Activated T-cell treated with anti-CD3 and anti-CD28 coated beads, Interleukin-2, amount 50 U/mL, for 72 hours (primary cell): Measurements from ENCODE around the gene RNF224. TPM values are rescaled to one million over a fixed set of nuclear protein-coding genes. Genes with fewer than 3 reads are reported as not detected.

Experiments used
- ATAC-seq, 2 donors: fragments of 150-1000 bp; cut with Tn5 transposase; replicated peaks in 1 of 2; 2 replicates each; pipeline ENCODE4 v1.10.0; 2021; ENCODE audit warnings: moderate library complexity in 2 of 2, mild to moderate bottlenecking in 1 of 2
- DNase-seq, 2 donors: peaks; one replicate each; pipeline ENCODE4 v3.0.0; 2021 to 2022; ENCODE audit warnings: mixed read lengths in 1 of 2
- H3K27ac Mint-ChIP-seq: one replicate; pipeline ENCODE4 v1.8.0; 2022; ENCODE audit warnings: mild to moderate bottlenecking, moderate library complexity, mixed read lengths
- H3K27me3 Mint-ChIP-seq: one replicate; pipeline ENCODE4 v1.8.0; 2022; ENCODE audit warnings: low read depth, mixed read lengths
- H3K36me3 Mint-ChIP-seq, 2 donors: one replicate each; pipeline ENCODE4 v1.8.0; 2022; ENCODE audit warnings: mixed read lengths in 2 of 2, mild to moderate bottlenecking in 1 of 2; ENCODE audit not compliant: insufficient read depth in 2 of 2
- H3K4me1 Mint-ChIP-seq: one replicate; pipeline ENCODE4 v1.8.0; 2022; ENCODE audit warnings: low read depth, mixed read lengths
- H3K4me3 Mint-ChIP-seq, 2 donors: one replicate each; pipeline ENCODE4 v1.8.0; 2022; ENCODE audit warnings: mild to moderate bottlenecking in 2 of 2, mixed read lengths in 2 of 2, moderate library complexity in 2 of 2
- H3K9me3 Mint-ChIP-seq, 2 donors: one replicate each; pipeline ENCODE4 v1.8.0; 2022; ENCODE audit warnings: mixed read lengths in 2 of 2
- total RNA-seq, 2 donors: library from RNA; stranded (reverse); gene quantifications; one replicate each; pipeline ENCODE4 v1.2.3, GENCODE V29; 2022

Gene RNF224
- total RNA-seq, 2 donors from 2014 or later: 0.14 TPM; not detected in 1

DNA sequence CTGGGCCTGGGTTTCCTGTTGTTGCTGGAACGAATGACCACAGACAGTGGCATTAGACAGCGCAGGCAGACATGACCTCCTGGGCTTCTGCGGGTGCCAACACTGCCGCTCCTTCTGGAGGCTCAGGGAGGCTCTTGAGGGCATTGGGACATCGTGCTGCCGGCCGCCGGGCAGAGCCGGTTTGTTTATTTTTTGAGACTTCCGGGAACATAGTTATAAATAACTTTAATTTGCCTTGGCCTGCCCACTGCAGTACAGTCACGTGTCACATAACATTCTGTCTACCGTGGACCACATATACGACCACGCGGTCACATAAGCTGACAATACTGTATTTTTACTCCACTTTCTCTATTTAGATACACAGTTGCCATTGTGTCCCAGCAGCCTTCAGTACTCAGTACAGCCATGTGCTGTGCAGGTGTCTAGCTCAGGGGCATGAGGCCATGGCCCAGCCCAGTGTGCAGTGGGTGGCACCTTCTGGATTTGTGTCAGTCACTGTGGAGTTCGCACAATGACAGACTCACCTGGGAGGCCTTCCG lies 42.0 kb downstream of the RNF224 start:
- H3K4me3 Mint-ChIP-seq: no peak overlapping the region
- H3K9me3 Mint-ChIP-seq: no peaks in the 10 kb centered on the region
- peaks cover 19% of the 10 kb centered on the region for H3K4me1 Mint-ChIP-seq
- no peak overlapping the region for H3K27ac Mint-ChIP-seq
- DNase-seq (no peak), ATAC-seq (no peak)
- peaks cover 2 to 8% of the 10 kb centered on the region in 2 donors for H3K36me3 Mint-ChIP-seq
- no peaks in the 10 kb centered on the region for H3K27me3 Mint-ChIP-seq

GRCh38 chr9:137270929-137271695 lies 43.8 kb downstream of the RNF224 start:
- Mint-ChIP-seq H3K36me3 (peaks cover 2 to 8% of the 10 kb centered on the region in 2 donors), H3K27ac (no peak overlapping the region), H3K4me3 (no peak overlapping the region), H3K4me1 (peaks cover 19% of the 10 kb centered on the region), H3K9me3 (no peaks in the 10 kb centered on the region), H3K27me3 (no peaks in the 10 kb centered on the region)
- ATAC-seq (peak in 1 of 2 donors; percentile 43), DNase-seq (no peak)

- no peaks in the 10 kb centered on the region for H3K9me3 Mint-ChIP-seq
- H3K27me3 Mint-ChIP-seq: no peaks in the 10 kb centered on the region
- DNase-seq (no peak), ATAC-seq (no peak)
- H3K27ac Mint-ChIP-seq: no peak overlapping the region
- H3K36me3 Mint-ChIP-seq: peaks cover 2 to 8% of the 10 kb centered on the region in 2 donors
- no peak overlapping the region for H3K4me3 Mint-ChIP-seq
- H3K4me1 Mint-ChIP-seq: peaks cover 21% of the 10 kb centered on the region
Measured at GRCh38 chr9:137271696-137272076, 44.4 kb downstream of the RNF224 start.

DNA sequence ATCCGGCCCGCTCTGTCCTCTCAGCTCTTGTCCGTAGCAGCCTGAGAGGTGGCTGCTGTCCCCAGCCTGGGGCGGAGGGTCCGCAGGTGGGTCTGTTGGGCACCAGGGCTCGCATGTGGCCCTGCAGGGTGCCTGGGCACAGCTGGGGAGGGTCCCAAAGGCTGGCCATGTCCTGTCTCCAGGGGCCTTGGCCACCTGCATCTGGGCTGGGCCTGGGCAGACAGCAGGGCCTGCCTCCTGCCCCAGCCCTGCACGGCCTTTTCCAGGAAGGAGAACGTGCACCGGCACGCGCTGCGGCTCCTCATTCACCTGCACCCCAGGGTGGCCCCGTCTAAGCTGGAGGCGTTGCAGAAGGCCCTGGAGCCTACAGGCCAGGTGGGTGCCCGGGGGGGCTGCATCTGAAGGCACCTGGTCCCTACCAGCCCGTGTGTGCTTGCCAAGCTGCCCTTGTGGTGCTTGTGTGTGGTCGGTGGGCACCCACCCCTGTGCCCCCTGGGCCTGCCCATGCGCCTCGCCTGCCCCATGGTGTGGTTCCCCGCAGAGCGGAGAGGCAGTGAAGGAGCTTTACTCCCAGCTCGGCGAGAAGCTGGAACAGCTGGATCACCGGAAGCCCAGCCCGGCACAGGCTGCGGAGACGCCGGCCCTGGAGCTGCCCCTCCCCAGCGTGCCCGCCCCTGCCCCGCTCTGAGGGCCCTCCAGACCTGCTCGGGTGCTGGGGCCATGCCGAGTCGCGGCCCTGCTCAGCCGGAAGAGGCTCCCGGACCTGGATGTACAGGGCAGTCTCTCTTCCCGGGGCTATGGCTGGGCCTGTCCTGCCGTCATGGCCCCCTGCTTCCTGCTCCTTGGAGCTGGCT lies 45.2 kb downstream of the RNF224 start:
- no peaks in the 10 kb centered on the region for H3K27me3 Mint-ChIP-seq
- ATAC-seq (no peak), DNase-seq (no peak)
- H3K4me1 Mint-ChIP-seq: peaks cover 28% of the 10 kb centered on the region
- H3K4me3 Mint-ChIP-seq: no peak overlapping the region
- no peak overlapping the region for H3K27ac Mint-ChIP-seq
- H3K9me3 Mint-ChIP-seq: no peaks in the 10 kb centered on the region
- peaks cover 2 to 8% of the 10 kb centered on the region in 2 donors for H3K36me3 Mint-ChIP-seq

DNA sequence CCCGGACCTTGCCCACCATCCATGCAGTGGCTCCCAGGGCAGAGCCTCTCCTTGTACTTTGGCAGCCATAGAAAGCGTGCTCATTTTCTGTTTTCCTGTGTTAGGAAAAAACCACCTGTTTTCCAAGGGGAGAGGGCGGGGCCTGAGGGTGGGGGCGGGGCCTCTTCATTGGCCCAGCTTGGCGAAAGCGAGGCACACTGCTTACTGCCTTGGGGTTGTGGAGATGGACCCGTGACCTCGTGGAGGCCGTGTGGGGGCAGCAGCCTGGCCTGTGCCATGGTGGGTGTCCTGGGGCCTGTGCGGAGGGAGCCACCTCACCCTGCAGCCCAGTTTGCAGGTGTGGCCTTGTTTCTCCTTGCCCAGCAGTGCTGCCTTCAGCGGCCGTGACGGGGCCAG lies 45.8 kb downstream of the RNF224 start:
- no peak for ATAC-seq
- no peak for DNase-seq
- H3K27me3 Mint-ChIP-seq: no peaks in the 10 kb centered on the region
- no peak overlapping the region for H3K4me3 Mint-ChIP-seq
- H3K27ac Mint-ChIP-seq: no peak overlapping the region
- H3K9me3 Mint-ChIP-seq: no peaks in the 10 kb centered on the region
- peaks cover 31% of the 10 kb centered on the region for H3K4me1 Mint-ChIP-seq
- peaks cover 2 to 8% of the 10 kb centered on the region in 2 donors for H3K36me3 Mint-ChIP-seq

DNA sequence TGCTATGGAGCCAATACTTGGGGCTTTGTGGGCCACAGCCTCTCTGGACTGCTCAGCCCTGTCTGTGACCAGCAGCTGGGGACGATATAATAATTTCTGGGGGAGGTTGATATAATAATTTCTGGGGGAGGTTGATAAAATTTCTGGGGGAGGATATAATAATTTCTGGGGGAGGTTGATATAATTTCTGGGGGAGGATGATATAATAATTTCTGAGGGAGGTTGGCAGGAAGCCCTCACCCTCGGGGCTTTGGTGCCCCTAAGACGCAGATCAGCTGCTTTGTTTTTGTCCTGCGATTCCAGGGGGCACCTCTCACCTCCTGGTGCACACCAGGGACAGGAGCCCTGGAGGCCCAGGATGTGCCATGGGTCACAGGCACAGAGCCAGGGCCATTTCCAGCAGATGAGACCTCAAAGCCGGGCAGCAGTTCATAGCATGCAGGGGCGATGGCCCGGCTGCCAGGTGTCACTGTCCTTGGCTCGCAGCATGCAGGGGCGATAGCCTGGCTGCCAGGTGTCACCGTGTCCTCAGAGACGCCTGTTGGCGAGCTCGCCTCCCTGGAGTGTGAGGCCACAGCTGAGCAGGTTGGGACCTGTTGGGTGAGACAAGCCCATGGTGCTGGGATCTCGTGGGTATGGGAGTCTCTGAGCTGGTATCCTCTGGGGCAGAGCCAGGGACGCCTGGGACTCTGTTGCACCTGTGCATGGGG lies 46.5 kb downstream of the RNF224 start:
- no peak overlapping the region for H3K27ac Mint-ChIP-seq

DNA sequence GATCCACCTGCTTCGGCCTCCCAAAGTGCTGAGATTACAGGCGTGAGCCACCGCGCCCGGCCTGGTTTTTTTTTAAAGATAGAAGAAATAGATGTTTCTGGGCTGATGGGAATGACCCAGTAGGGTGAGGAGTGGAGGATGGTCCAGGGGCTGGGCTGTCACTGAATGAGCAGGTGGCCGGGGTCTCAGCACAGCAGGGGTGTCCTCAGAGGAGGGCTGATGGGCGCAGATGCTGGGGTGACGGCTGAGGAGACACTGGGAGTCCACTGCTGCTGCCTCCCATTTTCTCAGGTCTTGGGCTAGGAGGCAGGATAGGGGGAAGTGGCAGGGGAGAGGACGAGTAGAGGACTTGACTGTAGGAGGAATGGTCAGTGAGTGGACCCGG lies 47.9 kb downstream of the RNF224 start:
- peaks cover 0 to 2% of the 10 kb centered on the region in 2 donors for H3K36me3 Mint-ChIP-seq
- H3K4me1 Mint-ChIP-seq: peaks cover 23% of the 10 kb centered on the region
- no peaks in the 10 kb centered on the region for H3K9me3 Mint-ChIP-seq
- H3K27ac Mint-ChIP-seq: no peak overlapping the region
- H3K4me3 Mint-ChIP-seq: no peak overlapping the region
- no peaks in the 10 kb centered on the region for H3K27me3 Mint-ChIP-seq
- no peak for DNase-seq
- no peak for ATAC-seq

More for the DNA sequence above, 46.5 kb downstream of the RNF224 start:
- no peak for DNase-seq
- ATAC-seq: no peak
- Mint-ChIP-seq H3K36me3 (peaks cover 0 to 8% of the 10 kb centered on the region in 2 donors), H3K9me3 (no peaks in the 10 kb centered on the region), H3K4me1 (peaks cover 31% of the 10 kb centered on the region), H3K27me3 (no peaks in the 10 kb centered on the region), H3K4me3 (no peak overlapping the region)

DNA sequence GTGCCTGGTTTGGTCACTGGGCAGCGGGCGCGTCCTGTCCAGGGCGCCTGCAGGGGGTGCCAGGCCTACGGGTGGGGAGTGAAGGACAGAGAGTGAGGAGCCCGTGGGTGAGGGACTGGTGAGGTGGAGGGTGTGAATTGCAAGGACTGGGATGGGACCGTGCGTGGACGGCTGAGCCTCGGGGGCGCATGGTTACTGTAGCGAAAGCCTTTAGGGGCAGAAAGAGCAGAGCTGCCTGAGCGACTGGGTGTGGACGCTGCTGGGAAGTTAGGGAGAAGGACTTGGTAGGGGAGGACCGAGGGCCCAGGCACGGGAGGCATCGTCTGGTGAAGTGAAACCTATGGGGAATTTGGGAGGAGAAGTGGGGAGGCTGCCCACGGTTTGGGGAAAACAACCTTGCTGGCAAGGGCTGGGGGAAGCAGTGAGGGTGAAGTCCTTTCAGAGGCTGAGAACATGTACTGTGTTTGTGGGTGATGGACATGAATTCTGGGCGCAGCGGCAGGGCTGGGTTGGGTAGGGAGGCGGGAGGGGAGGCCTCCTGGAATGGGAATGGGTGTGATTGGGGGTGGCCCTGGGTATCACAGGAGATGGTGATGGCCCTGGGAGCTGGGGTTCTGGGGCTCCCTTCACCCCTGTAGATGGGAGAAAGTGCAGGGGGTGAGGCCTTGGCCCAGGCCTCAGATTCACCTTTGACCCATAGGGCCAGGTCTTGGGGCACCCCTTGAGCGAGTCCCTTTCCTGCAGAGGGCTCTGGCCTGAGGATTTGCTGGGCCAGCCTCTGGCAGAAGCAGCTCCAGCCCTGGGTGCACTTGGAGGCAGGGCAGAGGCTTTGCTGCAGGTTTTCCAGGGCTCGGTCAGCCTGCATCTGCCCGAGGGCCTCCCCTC lies 48.5 kb downstream of the RNF224 start:
- no peak for ATAC-seq
- H3K27me3 Mint-ChIP-seq: no peaks in the 10 kb centered on the region
- H3K9me3 Mint-ChIP-seq: no peaks in the 10 kb centered on the region
- peaks cover 0 to 2% of the 10 kb centered on the region in 2 donors for H3K36me3 Mint-ChIP-seq
- no peak overlapping the region for H3K4me3 Mint-ChIP-seq
- H3K4me1 Mint-ChIP-seq: peaks cover 20% of the 10 kb centered on the region
- no peak overlapping the region for H3K27ac Mint-ChIP-seq
- DNase-seq: no peak

DNA sequence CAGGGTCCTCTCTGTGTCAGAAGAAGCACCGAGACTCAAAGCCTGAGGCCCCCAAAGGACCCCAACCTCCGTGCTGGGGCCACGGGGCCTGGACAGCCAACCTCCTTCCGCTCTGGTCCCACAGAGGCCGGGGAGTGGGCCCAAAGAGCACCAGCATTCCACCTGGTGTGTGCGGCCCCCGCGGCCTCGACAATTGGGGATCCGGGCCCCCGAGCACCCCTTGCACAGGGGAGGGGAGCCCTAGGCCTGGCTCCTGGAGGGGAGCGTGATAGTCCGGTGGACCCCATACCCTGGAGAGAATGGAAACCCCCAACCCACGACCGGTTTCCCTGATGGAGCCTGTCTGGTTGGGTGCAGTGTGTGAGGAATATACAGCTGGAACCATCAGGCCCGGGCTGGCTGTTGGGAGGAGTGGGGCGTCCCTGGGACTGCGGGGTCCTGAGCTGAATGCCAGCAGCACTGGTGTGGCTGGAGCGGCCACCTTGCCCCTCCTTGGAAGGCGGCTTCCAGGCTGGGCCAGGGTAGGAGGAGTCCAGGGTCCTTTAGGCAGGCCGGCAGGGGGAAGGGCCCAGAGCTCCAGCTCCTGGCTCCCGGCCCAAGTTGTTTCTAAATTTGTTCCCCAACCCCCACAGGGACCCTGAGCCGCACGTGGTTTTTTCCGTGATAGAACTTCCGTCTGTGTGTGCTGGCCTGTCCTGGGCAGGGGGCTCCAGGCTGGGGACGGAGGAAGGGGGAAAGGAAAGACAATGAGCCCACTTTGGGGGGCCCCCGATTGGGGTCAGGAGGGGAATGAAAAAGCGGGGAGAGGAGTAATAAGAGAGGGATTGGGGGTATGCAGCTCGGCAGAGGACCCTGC lies 49.4 kb downstream of the RNF224 start:
- H3K4me1 Mint-ChIP-seq: peaks cover 12% of the 10 kb centered on the region
- no peaks in the 10 kb centered on the region for H3K27me3 Mint-ChIP-seq
- no peak for DNase-seq
- no peak overlapping the region for H3K27ac Mint-ChIP-seq
- no peaks in the 10 kb centered on the region for H3K9me3 Mint-ChIP-seq
- ATAC-seq: no peak
- H3K36me3 Mint-ChIP-seq: peaks cover 0 to 2% of the 10 kb centered on the region in 2 donors
- peak overlapping the region; percentile 86 to 95 for H3K4me3 Mint-ChIP-seq

- ATAC-seq (peak; percentile 75 to 86), DNase-seq (peak; percentile 58 to 73)
- peaks cover 0 to 2% of the 10 kb centered on the region in 2 donors for H3K36me3 Mint-ChIP-seq
- peaks cover 12% of the 10 kb centered on the region for H3K4me1 Mint-ChIP-seq
- H3K4me3 Mint-ChIP-seq: peak within 1 kb of the TSS; percentile 86 to 95
- peaks cover 7% of the 10 kb centered on the region for H3K27me3 Mint-ChIP-seq
- H3K27ac Mint-ChIP-seq: peak within 1 kb of the TSS; percentile 4
- no peaks in the 10 kb centered on the region for H3K9me3 Mint-ChIP-seq
Measured at GRCh38 chr9:137277329-137278041, 50.2 kb downstream of the RNF224 start, which contains the start of gene TOR4A. Gene TOR4A (plus strand): TSS chr9:137277726. CDS start chr9:137278690, 964 bp downstream.
